Erythroblast (primary cell): Measurements from ENCODE around the gene XIST.

Source experiments
- GATA1 ChIP-seq: IDR thresholded peaks from 2 replicates; pipeline ENCODE4 v1.6.1; 2011; ENCODE audit warnings: low read depth, mild to moderate bottlenecking, control low read depth, low read length, moderate library complexity
- POLR2A ChIP-seq: IDR thresholded peaks from 2 replicates; pipeline ENCODE4 v1.6.1; 2011; ENCODE audit warnings: mild to moderate bottlenecking, low read length

DNA sequence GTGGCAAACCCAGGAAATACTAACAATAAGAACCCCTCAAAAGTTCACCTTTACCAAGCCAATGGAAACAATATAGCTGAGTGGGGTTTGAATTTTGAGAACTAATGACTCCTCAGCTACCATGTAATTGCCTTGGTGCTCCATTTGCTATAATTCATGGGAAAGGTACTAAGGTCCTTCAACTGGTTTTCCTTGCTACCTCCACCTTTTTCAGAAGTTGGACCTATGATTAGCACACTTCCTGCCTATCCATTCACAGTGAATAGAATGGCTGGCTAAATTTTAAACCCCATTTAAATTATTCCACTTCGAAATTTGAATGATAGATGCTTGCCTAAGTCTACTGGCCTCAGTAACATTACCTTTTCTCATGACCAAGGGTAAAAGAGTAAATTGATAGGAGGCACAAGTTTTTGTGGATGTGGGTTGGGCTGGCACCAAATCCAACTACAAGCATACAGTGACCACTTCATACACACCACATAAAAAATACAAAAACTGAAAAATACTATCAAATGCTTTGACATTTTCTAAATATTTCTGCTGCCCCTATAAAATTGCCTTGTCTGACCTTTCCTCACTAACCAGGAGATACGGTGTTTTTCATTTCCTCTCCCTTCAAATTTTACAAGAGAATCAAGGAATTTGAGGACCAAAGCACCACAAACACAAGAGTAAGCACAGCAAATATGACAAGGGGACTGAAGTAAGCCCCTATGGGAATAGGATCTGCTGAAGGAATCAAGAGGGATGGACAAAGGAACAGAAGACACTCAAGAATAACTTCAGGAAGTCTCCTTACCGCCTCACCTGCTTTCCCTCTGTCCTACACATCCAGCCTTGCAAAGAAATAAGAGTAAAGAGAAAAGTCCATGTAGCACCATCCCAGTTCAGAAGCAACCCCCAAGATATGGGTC is 34.1 kb downstream of the XIST start:
- TF ChIP-seq POLR2A: no peak
- TF ChIP-seq GATA1: no peak
